HG03342 (cell line): ENCODE data around the gene SEMA6A.
"Not testable (repeated sequence)": the region's sequence is repeated elsewhere in the genome, so short reads cannot be mapped to it uniquely, and the experiment has no call there.

Source experiments
- ATAC-seq: cut with Tn5 transposase; IDR thresholded peaks from one replicate; pipeline ENCODE4 v1.9.1; 2021; ENCODE audit warnings: mild to moderate bottlenecking, moderate library complexity; ENCODE audit not compliant: unreplicated experiment

SEMA6A gene

DNA sequence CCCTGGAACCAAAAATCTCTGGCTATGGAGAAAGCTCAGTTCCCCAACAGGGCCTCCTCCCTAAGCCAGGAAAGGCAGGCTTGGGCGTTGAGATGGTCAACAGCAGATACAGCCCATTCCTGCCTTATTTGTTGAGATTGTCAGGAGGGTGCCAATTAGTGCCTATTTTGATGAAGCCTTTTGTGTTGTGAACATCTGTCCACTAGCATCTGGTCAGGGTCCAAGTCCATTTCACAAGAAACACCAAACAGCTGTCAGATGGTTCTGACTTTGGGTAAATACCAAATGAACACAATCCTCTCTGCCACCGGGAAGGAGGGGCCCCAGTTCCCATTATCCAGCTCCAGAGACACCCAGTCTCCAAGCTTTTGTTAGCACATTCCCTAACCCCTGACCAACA, 19.9 kb downstream of the SEMA6A start:
- ATAC-seq: no peak

GRCh38 chr5:116553366-116553765, 21.3 kb downstream of the SEMA6A start:
- ATAC-seq: no peak

GRCh38 chr5:116550082-116550481, 24.5 kb downstream of the SEMA6A start:
- ATAC-seq: no peak

DNA sequence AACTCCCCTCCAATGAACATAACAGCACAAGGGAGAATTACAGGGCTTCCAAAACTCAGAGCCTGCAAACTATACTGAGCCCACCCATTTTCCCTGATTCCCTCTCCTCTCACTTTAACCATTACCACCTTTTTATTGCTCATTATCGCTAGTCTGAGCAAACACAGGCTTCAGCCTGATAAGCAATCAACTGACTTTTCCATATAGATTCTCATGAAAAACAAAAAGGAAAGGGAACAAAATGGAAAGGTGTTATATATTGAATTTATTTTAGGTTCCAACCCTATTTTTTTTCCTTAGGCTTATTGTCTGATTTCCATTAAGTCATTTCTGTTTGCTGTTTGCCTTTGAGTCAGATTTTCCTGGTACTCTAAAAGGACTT, 27.9 kb downstream of the SEMA6A start:
- no peak for ATAC-seq

GRCh38 chr5:116546033-116546742, 28.4 kb downstream of the SEMA6A start:
- ATAC-seq: no peak

GRCh38 chr5:116545465-116545864, 29.2 kb downstream of the SEMA6A start:
- not testable (repeated sequence) for ATAC-seq

DNA sequence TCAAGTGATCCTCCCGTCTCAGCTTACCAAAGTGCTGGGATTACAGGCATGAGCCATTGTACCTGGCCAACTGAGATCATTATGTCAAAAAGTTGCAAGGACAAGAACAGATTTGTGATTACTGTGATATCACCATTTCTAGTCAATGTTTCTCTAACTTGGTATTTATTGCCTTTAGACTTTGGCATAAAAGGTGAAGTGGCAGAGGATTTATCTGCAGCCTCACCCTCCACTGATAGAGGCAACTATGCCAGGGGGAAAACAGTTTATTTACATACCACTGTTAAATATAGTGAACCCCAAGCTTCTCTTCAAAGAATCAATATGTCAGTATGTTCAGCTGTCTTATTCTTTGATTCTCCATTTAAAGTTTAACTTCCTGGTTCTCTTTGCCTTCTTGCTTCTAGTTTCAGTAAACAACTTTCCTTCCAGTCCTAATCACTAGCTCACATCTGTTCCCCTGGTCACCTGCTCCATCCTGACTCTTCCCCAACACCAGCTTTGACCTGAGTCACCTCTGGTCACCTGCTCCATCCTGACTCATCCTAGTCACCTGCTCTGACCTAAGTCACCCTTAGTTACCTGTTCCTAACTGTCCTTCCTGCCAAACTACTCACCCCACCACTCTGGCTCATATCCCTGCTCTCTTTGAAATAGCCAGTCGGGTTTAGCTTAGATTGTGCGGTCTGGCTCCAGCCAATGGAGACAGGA, 29.9 kb downstream of the SEMA6A start:
- ATAC-seq: no peak

DNA sequence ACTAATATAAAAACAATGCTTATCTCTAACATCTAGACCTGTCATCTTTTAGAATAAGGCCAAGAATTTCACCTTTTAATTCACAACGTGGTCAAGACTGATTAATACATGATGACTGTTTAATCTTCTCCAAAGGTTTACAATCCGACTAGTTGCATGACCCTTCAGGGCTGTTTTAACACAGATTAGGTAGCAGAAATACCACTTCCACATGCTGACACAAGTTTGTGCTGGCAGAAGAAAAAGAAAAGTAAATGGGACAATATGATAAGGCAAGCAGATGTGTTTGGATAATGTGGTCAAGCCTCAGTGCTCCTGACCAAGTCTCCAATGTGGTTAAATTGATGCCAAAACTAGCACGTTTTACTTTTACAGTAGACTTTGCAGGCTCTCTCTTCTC, 31.1 kb downstream of the SEMA6A start:
- no peak for ATAC-seq

DNA sequence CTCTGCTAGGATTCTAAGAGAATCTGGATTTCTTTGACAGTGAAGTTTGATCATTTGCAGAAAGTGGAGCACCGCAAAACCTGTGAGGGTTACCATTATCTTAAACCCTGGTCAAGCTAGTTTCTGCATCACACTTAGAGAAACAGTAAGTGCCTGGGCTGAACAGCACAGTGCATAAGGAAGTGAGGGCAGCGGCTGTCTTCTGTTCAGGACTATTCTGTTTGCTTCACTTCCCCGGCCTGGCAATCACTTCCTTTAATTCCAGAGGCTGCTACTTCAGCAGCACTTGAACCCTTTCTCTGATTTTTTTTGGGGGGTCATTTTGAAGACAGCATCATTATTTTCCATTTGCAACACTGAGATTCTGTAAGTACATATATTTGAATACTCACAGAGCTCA, 32.0 kb downstream of the SEMA6A start:
- no peak for ATAC-seq

DNA sequence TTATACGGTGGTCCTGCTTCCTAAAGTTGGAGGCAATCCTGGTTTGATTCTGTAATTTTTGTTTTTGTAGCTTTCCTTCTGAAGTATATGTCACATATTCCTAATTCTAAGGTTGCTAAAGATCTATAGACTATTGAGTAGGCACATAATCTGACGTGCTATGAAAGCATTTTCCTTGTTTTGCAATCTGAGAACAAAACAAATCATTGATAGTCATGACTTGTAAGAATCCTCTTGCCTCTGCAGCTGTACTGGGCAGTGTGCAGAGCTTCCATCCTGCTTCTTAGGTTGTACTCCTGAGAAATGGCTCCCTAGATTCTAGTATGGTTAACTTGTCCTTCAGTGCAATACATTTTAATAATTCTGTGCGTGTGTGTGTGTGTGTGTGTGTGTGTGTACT, 35.4 kb downstream of the SEMA6A start:
- ATAC-seq: no peak

GRCh38 chr5:116536316-116537083, 38.1 kb downstream of the SEMA6A start:
- no peak for ATAC-seq

DNA sequence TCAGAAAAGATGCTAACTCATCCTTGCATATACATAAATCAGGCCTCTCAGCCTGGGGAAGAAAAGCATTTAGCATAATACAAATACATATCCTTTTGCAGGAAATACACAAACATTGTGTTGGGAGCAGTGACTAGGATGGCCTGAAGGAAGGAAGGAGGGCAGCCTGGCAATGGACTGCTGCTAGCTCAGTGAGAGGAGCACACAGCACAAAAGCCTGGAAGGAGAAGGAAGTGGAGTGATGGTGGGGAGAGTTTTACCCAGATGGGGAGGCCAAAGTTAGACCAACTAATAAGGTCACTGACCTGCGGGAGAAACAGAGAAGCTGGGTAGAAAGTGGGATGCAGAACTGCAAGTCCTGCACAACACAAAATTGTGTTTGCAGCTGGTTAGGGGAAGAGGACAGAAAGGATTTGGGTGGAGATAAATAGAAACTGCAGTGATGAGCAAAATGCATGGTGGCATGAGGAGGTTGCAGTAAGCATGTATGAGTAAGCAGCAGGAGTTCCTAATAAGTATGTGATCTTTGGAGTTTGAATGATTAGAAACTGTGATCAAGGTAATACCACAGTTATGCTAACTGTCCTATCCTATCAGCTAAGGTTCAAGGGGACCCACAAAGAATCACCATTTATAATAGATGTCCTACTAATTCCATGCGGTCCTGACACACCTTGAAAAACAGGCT, 39.5 kb downstream of the SEMA6A start:
- ATAC-seq: no peak

- peak; percentile 58 for ATAC-seq
Measured at GRCh38 chr5:116532762-116533525, 41.7 kb downstream of the SEMA6A start.

- no peak for ATAC-seq
Measured at GRCh38 chr5:116531635-116532034, 43.0 kb downstream of the SEMA6A start.

DNA sequence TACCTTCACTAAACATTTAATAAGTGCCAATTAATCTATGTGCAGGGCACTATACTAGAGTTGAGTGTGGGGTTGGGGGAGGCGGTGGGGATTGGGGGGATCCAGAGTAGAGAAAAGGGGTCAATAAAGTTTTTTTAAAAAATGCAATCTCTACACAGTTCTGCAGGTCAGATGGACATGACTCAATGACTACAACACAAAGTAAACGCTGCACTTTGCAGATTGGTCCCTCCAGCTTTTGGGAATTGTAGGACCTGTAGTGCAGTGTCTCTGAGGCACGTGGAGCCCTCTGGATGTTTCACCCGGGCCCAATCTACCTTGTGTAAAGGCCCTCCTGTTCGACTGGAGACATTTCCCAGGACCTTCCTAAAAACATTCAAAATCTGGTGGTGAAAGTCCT, 43.5 kb downstream of the SEMA6A start:
- ATAC-seq: no peak

DNA sequence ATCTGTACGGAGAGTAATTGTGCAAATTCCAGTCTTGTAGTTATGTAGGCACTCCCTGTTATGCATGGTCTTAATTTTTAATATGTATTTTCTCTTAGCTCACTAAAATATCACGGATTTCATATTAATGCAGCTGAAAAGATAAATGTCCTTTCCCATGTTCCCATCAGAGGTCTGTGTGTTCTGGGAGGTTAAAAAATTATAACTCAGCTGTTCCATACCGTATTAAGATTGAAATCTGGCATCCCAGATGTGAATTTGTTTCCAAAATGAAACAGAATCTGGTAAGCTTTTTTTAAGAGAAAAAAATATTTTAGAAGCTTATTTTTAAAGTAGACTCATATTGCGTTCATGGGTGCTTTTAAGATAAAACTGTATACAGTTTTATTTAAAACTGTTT, 44.3 kb downstream of the SEMA6A start:
- ATAC-seq: no peak

DNA sequence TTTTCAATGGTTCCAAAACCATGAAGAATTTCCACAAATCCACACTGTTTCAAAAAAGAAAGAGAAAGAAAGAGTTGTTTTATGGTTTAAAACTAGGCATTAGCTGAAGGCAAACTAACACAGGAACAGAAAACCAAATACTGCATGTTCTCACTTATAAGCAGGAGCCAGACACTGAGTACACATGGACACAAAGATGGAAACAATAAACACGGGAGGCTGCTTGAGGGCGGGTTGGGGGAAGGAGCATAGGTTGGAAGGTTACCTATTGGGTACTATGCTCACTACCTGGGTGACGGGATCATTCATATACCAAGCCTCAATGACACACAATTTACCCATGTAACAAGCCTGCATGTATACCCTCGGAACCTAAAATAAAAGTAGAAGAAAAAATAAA, 45.0 kb downstream of the SEMA6A start:
- no peak for ATAC-seq

- no peak for ATAC-seq
Measured at GRCh38 chr5:116528519-116529234, 45.9 kb downstream of the SEMA6A start.

DNA sequence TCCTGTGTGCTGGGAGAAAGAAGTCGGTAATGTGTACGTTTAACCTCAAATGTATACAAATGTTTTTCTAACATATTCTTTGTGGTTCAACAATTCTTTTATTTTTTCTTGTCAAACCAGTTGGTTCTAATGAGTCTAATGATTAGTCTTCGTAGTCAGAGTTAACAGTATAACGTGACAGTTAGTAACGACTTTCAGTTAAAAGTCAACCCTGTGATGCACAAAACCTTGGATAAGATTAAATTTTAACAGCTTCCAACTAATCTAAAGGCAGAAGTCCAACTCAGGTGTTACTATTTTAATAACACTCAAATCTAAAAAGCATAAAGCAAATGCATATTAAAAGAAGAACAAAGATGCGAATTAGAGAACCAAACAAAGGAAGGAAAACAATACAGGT, 47.0 kb downstream of the SEMA6A start:
- ATAC-seq: no peak

DNA sequence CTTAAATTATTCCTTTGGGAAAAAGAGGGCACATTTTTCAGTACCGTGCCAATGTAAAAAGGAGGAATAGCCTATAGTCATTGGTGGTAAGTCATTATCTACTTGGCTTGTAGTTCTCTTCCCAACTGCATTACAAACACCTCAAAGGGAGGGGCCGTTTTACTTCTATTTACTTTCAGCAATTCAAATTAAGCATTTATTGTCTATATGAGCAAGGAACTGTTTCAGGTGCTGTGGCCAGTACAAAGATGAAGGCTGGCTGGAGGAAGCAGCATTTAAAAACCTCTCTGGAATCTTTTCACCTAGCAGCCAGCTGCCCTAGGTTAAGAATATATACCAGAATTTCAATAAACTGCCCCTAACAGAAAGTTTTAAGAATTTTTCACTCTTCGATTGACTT, 48.9 kb downstream of the SEMA6A start:
- ATAC-seq: no peak
